KOPT-K1 (cell line): ENCODE data around the gene P2RY1.
"Not testable (repeated sequence)": the region's sequence is repeated elsewhere in the genome, so short reads cannot be mapped to it uniquely, and the experiment has no call there.

Experiments
- H3K27ac ChIP-seq: fragments of 200-600 bp; sonication (generic); 2 replicates; pipeline ENCODE4 v1.5.1; 2016; ENCODE audit warnings: antibody characterized with exemption, mild to moderate bottlenecking, low read depth, low read length; ENCODE audit not compliant: poor library complexity, severe bottlenecking
- H3K36me3 ChIP-seq: fragments of 200-600 bp; sonication (generic); 2 replicates; pipeline ENCODE4 v1.5.1; 2017; ENCODE audit warnings: antibody characterized with exemption, mild to moderate bottlenecking, low read length, moderate library complexity; ENCODE audit not compliant: insufficient read depth
- H3K9me3 ChIP-seq: fragments of 200-600 bp; sonication (generic); 2 replicates; pipeline ENCODE4 v1.5.1; 2017; ENCODE audit warnings: antibody characterized with exemption, low read length, mild to moderate bottlenecking; ENCODE audit not compliant: insufficient read depth, poor library complexity, severe bottlenecking

Gene P2RY1

GRCh38 chr3:152857082-152857481, 22.2 kb downstream of the P2RY1 start:
- no peak overlapping the region for H3K27ac ChIP-seq
- H3K9me3 ChIP-seq: no peaks in the 10 kb centered on the region
- H3K36me3 ChIP-seq: no peaks in the 10 kb centered on the region

- no peak overlapping the region for H3K27ac ChIP-seq
- no peaks in the 10 kb centered on the region for H3K9me3 ChIP-seq
- no peaks in the 10 kb centered on the region for H3K36me3 ChIP-seq
Observed at GRCh38 chr3:152858170-152858800, 23.4 kb downstream of the P2RY1 start.

- H3K36me3 ChIP-seq: no peaks in the 10 kb centered on the region
- H3K9me3 ChIP-seq: no peaks in the 10 kb centered on the region
- no peak overlapping the region for H3K27ac ChIP-seq
Observed at GRCh38 chr3:152860736-152861135, 25.8 kb downstream of the P2RY1 start.

- no peaks in the 10 kb centered on the region for H3K9me3 ChIP-seq
- H3K27ac ChIP-seq: no peak overlapping the region
Observed at GRCh38 chr3:152865668-152866245, 30.8 kb downstream of the P2RY1 start.

GRCh38 chr3:152870027-152870426, 35.1 kb downstream of the P2RY1 start:
- Histone ChIP-seq H3K27ac (no peak overlapping the region), H3K36me3 (no peaks in the 10 kb centered on the region), H3K9me3 (no peaks in the 10 kb centered on the region)

More at GRCh38 chr3:152865668-152866245, 30.8 kb downstream of the P2RY1 start:
- H3K36me3 ChIP-seq: no peaks in the 10 kb centered on the region

GRCh38 chr3:152873314-152873713, 38.4 kb downstream of the P2RY1 start:
- H3K9me3 ChIP-seq, H3K27ac ChIP-seq, H3K36me3 ChIP-seq: not testable (repeated sequence)

- no peak overlapping the region for H3K27ac ChIP-seq
- H3K36me3 ChIP-seq: no peaks in the 10 kb centered on the region
- H3K9me3 ChIP-seq: no peaks in the 10 kb centered on the region
Observed at GRCh38 chr3:152874896-152875749, 40.2 kb downstream of the P2RY1 start.

- no peaks in the 10 kb centered on the region for H3K9me3 ChIP-seq
- H3K27ac ChIP-seq: no peak overlapping the region
- H3K36me3 ChIP-seq: no peaks in the 10 kb centered on the region
Observed at GRCh38 chr3:152879130-152879789, 44.3 kb downstream of the P2RY1 start.

- no peaks in the 10 kb centered on the region for H3K9me3 ChIP-seq
- no peak overlapping the region for H3K27ac ChIP-seq
- H3K36me3 ChIP-seq: no peaks in the 10 kb centered on the region
Observed at GRCh38 chr3:152879790-152880174, 44.9 kb downstream of the P2RY1 start.

GRCh38 chr3:152885076-152885475, 50.1 kb downstream of the P2RY1 start:
- H3K9me3 ChIP-seq: no peaks in the 10 kb centered on the region
- no peaks in the 10 kb centered on the region for H3K36me3 ChIP-seq
- H3K27ac ChIP-seq: no peak overlapping the region
